CD14-positive monocyte (primary cell): Measurements from ENCODE around the gene ACSM6. TPM values are rescaled to one million over a fixed set of nuclear protein-coding genes. Genes with fewer than 3 reads are reported as not detected.

Experiments
- DNase-seq, 3 donors: peaks; one replicate each; pipeline ENCODE4 v3.0.0-alpha.2; 2011 to 2022
- H2AFZ ChIP-seq: 2 replicates; pipeline ENCODE4 v1.6.0; 2012; ENCODE audit warnings: mild to moderate bottlenecking, low read depth, low read length, inconsistent platforms; ENCODE audit not compliant: insufficient read depth, poor library complexity, severe bottlenecking
- H3K27ac ChIP-seq, 2 donors: 1 replicate in 1 of 2; 2 replicates in 1 of 2; pipeline ENCODE4 v1.5.1; 2012 to 2013; ENCODE audit warnings: low read length in 2 of 2, control low read depth in 1 of 2, inconsistent platforms in 1 of 2, low read depth in 1 of 2, mild to moderate bottlenecking in 1 of 2
- H3K27me3 ChIP-seq, 2 donors: one replicate each; pipeline versions ENCODE4 v1.6.0 to v1.6.1; 2011 to 2013; ENCODE audit warnings: low read length in 2 of 2; ENCODE audit not compliant: control insufficient read depth in 2 of 2, insufficient read depth in 2 of 2
- H3K36me3 ChIP-seq, 2 donors: replicated peaks in 1 of 2; 1 replicate in 1 of 2; 2 replicates in 1 of 2; pipeline versions ENCODE4 v1.5.1 to v1.6.1; 2012 to 2013; ENCODE audit warnings: low read length in 2 of 2, control low read depth in 1 of 2, inconsistent platforms in 1 of 2, mild to moderate bottlenecking in 1 of 2; ENCODE audit not compliant: insufficient read depth in 2 of 2, control insufficient read depth in 1 of 2
- H3K4me1 ChIP-seq, 2 donors: 1 replicate in 1 of 2; 2 replicates in 1 of 2; pipeline versions ENCODE4 v1.5.1 to v1.6.1; 2012 to 2013; ENCODE audit warnings: low read length in 2 of 2, control low read depth in 1 of 2, inconsistent platforms in 1 of 2, mild to moderate bottlenecking in 1 of 2, moderate library complexity in 1 of 2; ENCODE audit not compliant: insufficient read depth in 2 of 2, control insufficient read depth in 1 of 2
- H3K4me2 ChIP-seq: replicated peaks from 2 replicates; pipeline ENCODE3; 2012; ENCODE audit warnings: low read length, moderate library complexity, mild to moderate bottlenecking; ENCODE audit not compliant: poor library complexity, severe bottlenecking; ENCODE audit errors: extremely low read depth
- H3K4me3 ChIP-seq, 3 experiments: fragments of 200-600 bp in 1 of 3; sonication (generic) in 1 of 3; replicated peaks in 1 of 3; 1 replicate in 2 of 3; 2 replicates in 1 of 3; pipeline ENCODE4 v1.5.1; 2011 to 2013; ENCODE audit warnings: low read length in 3 of 3, mild to moderate bottlenecking in 3 of 3, control low read depth in 2 of 3, low read depth in 2 of 3, inconsistent platforms in 1 of 3, moderate library complexity in 1 of 3
- H3K79me2 ChIP-seq: 2 replicates; pipeline ENCODE4 v1.6.0; 2012; ENCODE audit warnings: mild to moderate bottlenecking, control low read depth, inconsistent platforms, low read length, moderate library complexity; ENCODE audit not compliant: insufficient read depth
- H3K9ac ChIP-seq: 2 replicates; pipeline ENCODE4 v1.6.0; 2017; ENCODE audit warnings: low read length, mild to moderate bottlenecking; ENCODE audit not compliant: insufficient read depth, poor library complexity, severe bottlenecking
- H3K9me3 ChIP-seq, 2 donors: replicated peaks in 1 of 2; 1 replicate in 1 of 2; 2 replicates in 1 of 2; pipeline versions ENCODE4 v1.5.1 to v1.6.1; 2012 to 2013; ENCODE audit warnings: low read length in 2 of 2, control low read depth in 1 of 2; ENCODE audit not compliant: control insufficient read depth in 1 of 2, insufficient read depth in 1 of 2
- H4K20me1 ChIP-seq: 2 replicates; pipeline ENCODE4 v1.6.0; 2012; ENCODE audit warnings: mild to moderate bottlenecking, low read length, control low read depth, moderate library complexity; ENCODE audit not compliant: insufficient read depth
- H3K27ac Mint-ChIP-seq, 7 donors: one replicate each; pipeline ENCODE4 v1.8.0; 2020; ENCODE audit warnings: mild to moderate bottlenecking in 7 of 7, mixed read lengths in 7 of 7, moderate library complexity in 6 of 7, inconsistent platforms in 2 of 7
- H3K27me3 Mint-ChIP-seq, 3 donors: one replicate each; pipeline ENCODE4 v1.8.0; 2021 to 2022; ENCODE audit warnings: low read depth in 3 of 3, mild to moderate bottlenecking in 3 of 3, mixed read lengths in 3 of 3, moderate library complexity in 3 of 3, inconsistent platforms in 1 of 3
- H3K36me3 Mint-ChIP-seq, 2 donors: one replicate each; pipeline ENCODE4 v1.8.0; 2020; ENCODE audit warnings: mixed read lengths in 2 of 2, inconsistent platforms in 1 of 2, mild to moderate bottlenecking in 1 of 2
- H3K4me1 Mint-ChIP-seq: one replicate; pipeline ENCODE4 v1.8.0; 2020; ENCODE audit warnings: mild to moderate bottlenecking, mixed read lengths
- H3K4me3 Mint-ChIP-seq, 2 donors: one replicate each; pipeline ENCODE4 v1.8.0; 2020; ENCODE audit warnings: mild to moderate bottlenecking in 2 of 2, mixed read lengths in 2 of 2, moderate library complexity in 1 of 2
- H3K9me3 Mint-ChIP-seq, 7 donors: one replicate each; pipeline ENCODE4 v1.8.0; 2020 to 2022; ENCODE audit warnings: mixed read lengths in 7 of 7, mild to moderate bottlenecking in 6 of 7, moderate library complexity in 6 of 7, inconsistent platforms in 2 of 7
- CTCF ChIP-seq: fragments of 200-600 bp; IDR thresholded peaks from one replicate; pipeline ENCODE4 v1.8.0; 2022; ENCODE audit warnings: antibody characterized with exemption, mild to moderate bottlenecking
- WGBS: methylation state at CpG from one replicate; pipeline ENCODE4 v1.1.5; 2013; ENCODE audit warnings: missing lambda C conversion rate; ENCODE audit not compliant: insufficient coverage; 5-methylcytosine and 5-hydroxymethylcytosine counted together
- intact Hi-C, 2 donors: fragments of 100-400 bp; cut with micrococcal nuclease; formaldehyde crosslinking; loops; one replicate each; pipeline versions ENCODE4 v1.15.0 to v1.15.1; 2023
- polyA plus RNA-seq, 3 donors: library from polyadenylated mRNA; depleted of rRNA in 1 of 3; unstranded in 2 of 3; stranded (reverse) in 1 of 3; fragments of 300-500 nt in 2 of 3; fragments of >200 nt in 1 of 3; fragmentation: Illumina TruSeq in 2 of 3; gene quantifications; 1 replicate in 2 of 3; 2 replicates in 1 of 3; pipeline ENCODE4 v1.2.3, GENCODE V29; 2012 to 2021

Gene ACSM6
- polyA plus RNA-seq, 3 donors = not detected

- Mint-ChIP-seq H3K36me3 (no peaks in the 10 kb centered on the region), H3K4me1 (no peaks in the 10 kb centered on the region), H3K27me3 (peaks cover 0 to 2% (median under 1%) of the 10 kb centered on the region in 3 donors), H3K9me3 (peaks cover 0 to 9% (median 3%) of the 10 kb centered on the region in 7 donors), H3K4me3 (no peak overlapping the region), H3K27ac (no peak overlapping the region)
- Histone ChIP-seq H2AFZ (no peak overlapping the region), H3K9me3 (no peaks in the 10 kb centered on the region), H3K4me1 (no peaks in the 10 kb centered on the region), H3K36me3 (no peaks in the 10 kb centered on the region), H3K9ac (no peak overlapping the region), H3K27me3 (no peaks in the 10 kb centered on the region), H3K4me3 (no peak overlapping the region), H3K27ac (no peak overlapping the region), H3K4me2 (no peak overlapping the region), H4K20me1 (no peaks in the 10 kb centered on the region), H3K79me2 (no peaks in the 10 kb centered on the region)
- DNase-seq = no peak
- intact Hi-C loops = no loop called here
- TF ChIP-seq CTCF = no peak
- 94% methylated on average over 2 of the region's 7 CpGs for WGBS
Measured at GRCh38 chr10:95257849-95258248, 63.8 kb downstream of the ACSM6 start.

GRCh38 chr10:95260397-95260881 is 66.4 kb downstream of the ACSM6 start:
- no peaks in the 10 kb centered on the region for H3K36me3 Mint-ChIP-seq
- Histone ChIP-seq H3K36me3 (no peaks in the 10 kb centered on the region), H3K9ac (no peak overlapping the region), H3K27ac (no peak overlapping the region), H3K4me1 (no peaks in the 10 kb centered on the region), H3K27me3 (no peaks in the 10 kb centered on the region), H3K4me3 (no peak overlapping the region), H2AFZ (no peak overlapping the region), H4K20me1 (no peaks in the 10 kb centered on the region), H3K9me3 (no peaks in the 10 kb centered on the region), H3K4me2 (no peak overlapping the region), H3K79me2 (no peaks in the 10 kb centered on the region)
- no peak for DNase-seq
- intact Hi-C loops = no loop called here
- 100% methylated on average over 1 of the region's 3 CpGs for WGBS
- no peak overlapping the region for H3K4me3 Mint-ChIP-seq
- peaks cover 0 to 1% (median 0%) of the 10 kb centered on the region in 3 donors for H3K27me3 Mint-ChIP-seq
- no peak overlapping the region for H3K27ac Mint-ChIP-seq
- no peak for TF ChIP-seq CTCF
- peaks cover 0 to 9% (median 3%) of the 10 kb centered on the region in 7 donors for H3K9me3 Mint-ChIP-seq
- peaks cover 2% of the 10 kb centered on the region for H3K4me1 Mint-ChIP-seq
